HCT116 (cell line): ENCODE measurements around the gene RBM39. TPM values are rescaled to one million over a fixed set of nuclear protein-coding genes. Genes with fewer than 3 reads are reported as not detected.
A peak's percentile ranks its signal among the peaks of the same experiment; 100 is the strongest.

Experiments
- ATAC-seq: fragments of 200-7000 bp; cut with Tn5 transposase; 2 replicates; pipeline ENCODE4 v1.9.1; 2020; ENCODE audit warnings: mild to moderate bottlenecking, moderate library complexity
- BruUV-seq: library from RNA; stranded (reverse); fragments of 400-500 nt; replicated peaks from 2 replicates; lab custom pipeline; 2021; lab: Mats Ljungman, UMichigan
- CTCF ChIA-PET: fragments of 300-600 bp; sonication (Branson Sonifier 250); formaldehyde crosslinking; loops from one replicate; lab custom pipeline; 2021; ENCODE audit warnings: antibody characterized with exemption; lab: Charles Lee
- POLR2A ChIA-PET: fragments of 300-600, 350-600 bp; sonication (Branson Sonifier 250); formaldehyde crosslinking; loops from one replicate; lab custom pipeline; 2021; ENCODE audit warnings: antibody characterized with exemption; lab: Charles Lee
- RAD21 ChIA-PET, 2 experiments: fragments of 300-600 bp; sonication (Branson Sonifier 250); formaldehyde crosslinking; loops; one replicate each; lab custom pipeline; 2023; ENCODE audit warnings: low total read pairs in 2 of 2; ENCODE audit not compliant: uncharacterized antibody in 2 of 2, unreplicated experiment in 2 of 2, low non-redundant PET in 1 of 2; lab: Charles Lee
- DNase-seq: peaks from one replicate; pipeline ENCODE4 v3.0.0-alpha.2; 2010; ENCODE audit warnings: low read depth, low spot score
- H2AFZ ChIP-seq: fragments of 200-600 bp; shearing (Covaris generic), sonication (generic); 2 replicates; pipeline ENCODE4 v1.6.1; 2017; ENCODE audit warnings: low read depth, mixed run types, mixed read lengths, antibody characterized with exemption, low read length; ENCODE audit not compliant: poor library complexity, severe bottlenecking
- H3K27ac ChIP-seq: 2 replicates; pipeline ENCODE4 v1.5.1; 2012; ENCODE audit warnings: low read depth, low read length
- H3K27me3 ChIP-seq: fragments of 200-600 bp; sonication (generic); 2 replicates; pipeline ENCODE4 v1.6.1; 2016; ENCODE audit warnings: mixed run types, low read length, mixed read lengths; ENCODE audit not compliant: insufficient read depth
- H3K36me3 ChIP-seq, 2 experiments: fragments of 200-500 bp in 1 of 2; fragments of 200-600 bp in 1 of 2; sonication (Bioruptor generic) in 1 of 2; sonication (generic) in 1 of 2; 2 replicates each; pipeline versions ENCODE4 v1.5.1 to v1.6.1; 2014 to 2016; ENCODE audit warnings: low read length in 2 of 2, inconsistent platforms in 1 of 2, mixed read lengths in 1 of 2, mixed run types in 1 of 2; ENCODE audit not compliant: insufficient read depth in 2 of 2, control insufficient read depth in 1 of 2
- H3K4me1 ChIP-seq, 2 experiments: fragments of 200-600 bp in 1 of 2; sonication (generic) in 1 of 2; 2 replicates each; pipeline versions ENCODE4 v1.5.1 to v1.6.1; 2012 to 2017; ENCODE audit warnings: low read length in 2 of 2, inconsistent platforms in 1 of 2, mild to moderate bottlenecking in 1 of 2, mixed read lengths in 1 of 2, mixed run types in 1 of 2, moderate library complexity in 1 of 2; ENCODE audit not compliant: insufficient read depth in 2 of 2, control insufficient read depth in 1 of 2
- H3K4me2 ChIP-seq: fragments of 200-600 bp; sonication (generic); 2 replicates; pipeline ENCODE4 v1.6.1; 2017; ENCODE audit warnings: mixed run types, low read length, mixed read lengths
- H3K4me3 ChIP-seq, 2 experiments: fragments of 200-600 bp in 1 of 2; sonication (generic) in 1 of 2; replicated peaks in 1 of 2; 2 replicates each; pipeline ENCODE4 v1.5.1; 2011 to 2016; ENCODE audit warnings: low read length in 2 of 2, control low read depth in 1 of 2, low read depth in 1 of 2, mild to moderate bottlenecking in 1 of 2, mixed read lengths in 1 of 2, mixed run types in 1 of 2
- H3K79me2 ChIP-seq: fragments of 200-600 bp; sonication (generic); 2 replicates; pipeline ENCODE4 v1.6.1; 2017; ENCODE audit warnings: mild to moderate bottlenecking, mixed run types, low read length, moderate library complexity, mixed read lengths; ENCODE audit not compliant: insufficient read depth
- H3K9ac ChIP-seq: fragments of 200-600 bp; sonication (generic); 2 replicates; pipeline ENCODE4 v1.6.1; 2016; ENCODE audit warnings: low read length, mixed read lengths
- H3K9me2 ChIP-seq: fragments of 200-600 bp; sonication (generic), shearing (Covaris generic); 2 replicates; pipeline ENCODE4 v1.6.1; 2017; ENCODE audit warnings: mixed run types, mild to moderate bottlenecking, moderate library complexity; ENCODE audit not compliant: insufficient read depth
- H3K9me3 ChIP-seq, 2 experiments: fragments of 200-500 bp in 1 of 2; fragments of 200-600 bp in 1 of 2; sonication (Bioruptor generic) in 1 of 2; sonication (generic) in 1 of 2; 2 replicates each; pipeline ENCODE4 v1.6.1; 2014 to 2017; ENCODE audit warnings: low read length in 2 of 2, mixed read lengths in 2 of 2, inconsistent platforms in 1 of 2, low read depth in 1 of 2, mild to moderate bottlenecking in 1 of 2, mixed run types in 1 of 2, moderate library complexity in 1 of 2; ENCODE audit not compliant: control insufficient read depth in 1 of 2, insufficient read depth in 1 of 2
- H4K20me1 ChIP-seq: fragments of 200-600 bp; sonication (generic), shearing (Covaris generic); 2 replicates; pipeline ENCODE4 v1.6.1; 2017; ENCODE audit warnings: mixed run types, mild to moderate bottlenecking, moderate library complexity; ENCODE audit not compliant: insufficient read depth
- CEBPB ChIP-seq: IDR thresholded peaks from 2 replicates; pipeline ENCODE4 v1.6.1; 2012; ENCODE audit warnings: low read depth
- FOSL1 ChIP-seq: IDR thresholded peaks from 2 replicates; pipeline ENCODE4 v1.6.1; 2012; ENCODE audit warnings: low read depth
- SP1 ChIP-seq: IDR thresholded peaks from 2 replicates; pipeline ENCODE4 v1.6.1; 2012; ENCODE audit warnings: low read depth
- SRF ChIP-seq: IDR thresholded peaks from 2 replicates; pipeline ENCODE4 v1.6.1; 2012; ENCODE audit warnings: low read depth
- YY1 ChIP-seq: IDR thresholded peaks from 2 replicates; pipeline ENCODE4 v1.6.1; 2011; ENCODE audit warnings: low read length, low read depth, moderate library complexity, mild to moderate bottlenecking; ENCODE audit not compliant: insufficient replicate concordance; ENCODE audit errors: extremely low read depth
- ZNF274 ChIP-seq: fragments of 200-500 bp; sonication (Bioruptor generic); IDR thresholded peaks from 2 replicates; pipeline ENCODE4 v1.6.1; 2014; ENCODE audit warnings: mild to moderate bottlenecking, low read depth, low read length, inconsistent platforms
- intact Hi-C: fragments of 100-400 bp; cut with micrococcal nuclease; formaldehyde crosslinking; loops from 2 replicates; pipeline ENCODE4 v1.10.0; 2022
- total RNA-seq: library from RNA; stranded (reverse); gene quantifications from one replicate; pipeline ENCODE4 v1.2.1, GENCODE V29; 2021; ENCODE audit not compliant: unreplicated experiment
- TF ChIP-seq, protein P1 (sequence below): IDR thresholded peaks from 2 replicates; pipeline ENCODE4 v1.6.1; 2011; ENCODE audit warnings: mild to moderate bottlenecking, low read length, moderate library complexity; ENCODE audit not compliant: insufficient replicate concordance; ENCODE audit errors: extremely low read depth
- TF ChIP-seq, protein P2 (sequence below): IDR thresholded peaks from 2 replicates; pipeline ENCODE4 v1.6.1; 2012; ENCODE audit warnings: low read depth
- TF ChIP-seq, protein P3 (sequence below): IDR thresholded peaks from 2 replicates; pipeline ENCODE4 v1.6.1; 2012
- TF ChIP-seq, protein P4 (sequence below), 3 experiments: fragments of 200-600 bp in 1 of 3; sonication (generic) in 1 of 3; IDR thresholded peaks in 2 of 3; conservative IDR thresholded peaks in 1 of 3; 2 replicates each; pipeline ENCODE4 v1.5.1; 2012 to 2017; ENCODE audit warnings: low read depth in 2 of 3, low read length in 2 of 3, antibody characterized with exemption in 1 of 3, borderline replicate concordance in 1 of 3, control low read depth in 1 of 3, mild to moderate bottlenecking in 1 of 3, mixed read lengths in 1 of 3, mixed run types in 1 of 3, moderate library complexity in 1 of 3; ENCODE audit not compliant: insufficient read depth in 1 of 3

Gene RBM39
- total RNA-seq, 1 experiment from 2014 or later: 234 TPM

DNA sequence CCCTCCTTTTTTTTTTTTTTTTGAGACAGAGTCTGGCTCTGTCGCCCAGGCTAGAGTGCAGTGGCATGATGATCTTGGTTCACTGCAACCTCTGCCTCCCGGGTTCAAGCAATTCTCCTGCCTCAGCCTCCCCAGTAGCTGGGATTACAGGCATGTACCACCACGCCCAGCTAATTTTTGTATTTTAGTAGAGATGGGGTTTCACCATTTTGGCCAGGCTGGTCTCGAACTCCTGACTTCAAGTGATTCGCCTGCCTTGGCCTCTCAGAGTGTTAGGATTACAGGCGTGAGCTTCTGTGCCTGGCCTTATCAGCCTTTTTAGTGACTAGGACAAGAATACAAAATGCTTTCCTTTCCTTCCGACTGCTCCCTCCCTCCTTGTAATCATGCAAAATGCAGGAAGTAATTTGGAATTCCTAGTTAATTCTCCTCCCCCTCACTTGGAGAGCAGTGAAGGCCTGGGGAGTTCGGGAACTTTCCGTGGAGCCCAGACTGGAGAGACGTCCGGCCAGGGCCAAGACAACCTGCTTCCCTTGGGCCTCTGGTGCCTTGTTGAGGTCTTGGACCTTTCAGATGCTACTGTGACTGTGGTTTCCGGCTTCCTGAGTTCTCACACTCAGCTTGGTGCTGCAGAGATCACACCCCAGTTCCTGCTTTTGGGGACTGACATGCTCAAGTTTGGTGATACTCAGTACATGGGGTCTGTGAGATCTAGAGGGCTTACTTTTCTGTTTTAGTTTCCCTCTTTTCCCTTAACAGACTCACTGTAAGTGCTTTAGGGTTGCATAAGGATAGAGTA, 25.8 kb upstream of the RBM39 start:
- H3K79me2 ChIP-seq: peaks cover 8% of the 10 kb centered on the region
- H3K4me3 ChIP-seq: no peak overlapping the region
- ATAC-seq: no peak
- BruUV-seq: no TSS peak
- H3K27me3 ChIP-seq: no peaks in the 10 kb centered on the region
- RAD21 ChIA-PET: interaction anchor here in 1 of 2 experiments (0.7 kb wide), 1 partner anchor 83 kb away, joined by 4 read pairs; no protein-coding TSS in a partner anchor
- peak overlapping the region; percentile 18 for H2AFZ ChIP-seq
- CTCF ChIA-PET: no interaction called here
- no peak for TF ChIP-seq ZNF274
- TF ChIP-seq, protein P1, sequence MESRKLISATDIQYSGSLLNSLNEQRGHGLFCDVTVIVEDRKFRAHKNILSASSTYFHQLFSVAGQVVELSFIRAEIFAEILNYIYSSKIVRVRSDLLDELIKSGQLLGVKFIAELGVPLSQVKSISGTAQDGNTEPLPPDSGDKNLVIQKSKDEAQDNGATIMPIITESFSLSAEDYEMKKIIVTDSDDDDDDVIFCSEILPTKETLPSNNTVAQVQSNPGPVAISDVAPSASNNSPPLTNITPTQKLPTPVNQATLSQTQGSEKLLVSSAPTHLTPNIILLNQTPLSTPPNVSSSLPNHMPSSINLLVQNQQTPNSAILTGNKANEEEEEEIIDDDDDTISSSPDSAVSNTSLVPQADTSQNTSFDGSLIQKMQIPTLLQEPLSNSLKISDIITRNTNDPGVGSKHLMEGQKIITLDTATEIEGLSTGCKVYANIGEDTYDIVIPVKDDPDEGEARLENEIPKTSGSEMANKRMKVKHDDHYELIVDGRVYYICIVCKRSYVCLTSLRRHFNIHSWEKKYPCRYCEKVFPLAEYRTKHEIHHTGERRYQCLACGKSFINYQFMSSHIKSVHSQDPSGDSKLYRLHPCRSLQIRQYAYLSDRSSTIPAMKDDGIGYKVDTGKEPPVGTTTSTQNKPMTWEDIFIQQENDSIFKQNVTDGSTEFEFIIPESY: no peak
- no peaks in the 10 kb centered on the region for H4K20me1 ChIP-seq
- intact Hi-C loops: no loop called here
- no peaks in the 10 kb centered on the region for H3K9me3 ChIP-seq
- no peaks in the 10 kb centered on the region for H3K36me3 ChIP-seq
- H3K9me2 ChIP-seq: no peaks in the 10 kb centered on the region
- POLR2A ChIA-PET: interaction anchor here (5.0 kb wide), 1 partner anchor 25 kb away, joined by 58 read pairs; the partner anchor contains the start of gene RBM39
- H3K4me2 ChIP-seq: no peak overlapping the region
- H3K27ac ChIP-seq: no peak overlapping the region
- H3K4me1 ChIP-seq: peaks cover 11 to 28% of the 10 kb centered on the region in 2 experiments
- H3K9ac ChIP-seq: no peak overlapping the region
- no peak for DNase-seq

DNA sequence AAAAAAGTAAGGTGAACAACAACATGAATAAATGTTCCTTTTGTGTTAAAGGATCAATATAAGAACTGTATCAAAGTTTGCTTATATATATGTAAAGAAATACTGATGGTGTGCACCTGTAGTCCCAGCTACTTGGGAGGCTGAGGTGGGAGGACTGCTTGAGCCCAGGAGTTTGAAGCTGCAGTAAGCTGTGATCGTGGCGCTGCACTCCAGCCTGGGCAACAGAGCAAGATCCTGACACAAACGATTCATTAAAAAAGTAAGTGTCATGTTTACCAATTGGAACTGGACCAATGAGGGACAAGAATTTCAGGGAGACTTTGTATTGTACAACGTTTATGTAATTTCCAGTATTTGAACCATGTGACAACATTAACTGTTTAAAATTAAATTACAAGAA, 24.8 kb upstream of the RBM39 start:
- Histone ChIP-seq H3K4me2 (no peak overlapping the region), H3K4me1 (peaks cover 10 to 22% of the 10 kb centered on the region in 2 experiments), H3K27me3 (no peaks in the 10 kb centered on the region), H3K27ac (no peak overlapping the region), H3K4me3 (no peak overlapping the region), H3K9me3 (no peaks in the 10 kb centered on the region), H4K20me1 (no peaks in the 10 kb centered on the region), H3K9ac (no peak overlapping the region), H2AFZ (peak overlapping the region; percentile 45), H3K9me2 (no peaks in the 10 kb centered on the region), H3K79me2 (no peaks in the 10 kb centered on the region), H3K36me3 (no peaks in the 10 kb centered on the region)
- RAD21 ChIA-PET: no interaction called here
- POLR2A ChIA-PET: no interaction called here
- intact Hi-C loops: no loop called here
- DNase-seq: no peak
- CTCF ChIA-PET: no interaction called here
- BruUV-seq: no TSS peak
- no peak for ATAC-seq
- TF ChIP-seq, protein P2, sequence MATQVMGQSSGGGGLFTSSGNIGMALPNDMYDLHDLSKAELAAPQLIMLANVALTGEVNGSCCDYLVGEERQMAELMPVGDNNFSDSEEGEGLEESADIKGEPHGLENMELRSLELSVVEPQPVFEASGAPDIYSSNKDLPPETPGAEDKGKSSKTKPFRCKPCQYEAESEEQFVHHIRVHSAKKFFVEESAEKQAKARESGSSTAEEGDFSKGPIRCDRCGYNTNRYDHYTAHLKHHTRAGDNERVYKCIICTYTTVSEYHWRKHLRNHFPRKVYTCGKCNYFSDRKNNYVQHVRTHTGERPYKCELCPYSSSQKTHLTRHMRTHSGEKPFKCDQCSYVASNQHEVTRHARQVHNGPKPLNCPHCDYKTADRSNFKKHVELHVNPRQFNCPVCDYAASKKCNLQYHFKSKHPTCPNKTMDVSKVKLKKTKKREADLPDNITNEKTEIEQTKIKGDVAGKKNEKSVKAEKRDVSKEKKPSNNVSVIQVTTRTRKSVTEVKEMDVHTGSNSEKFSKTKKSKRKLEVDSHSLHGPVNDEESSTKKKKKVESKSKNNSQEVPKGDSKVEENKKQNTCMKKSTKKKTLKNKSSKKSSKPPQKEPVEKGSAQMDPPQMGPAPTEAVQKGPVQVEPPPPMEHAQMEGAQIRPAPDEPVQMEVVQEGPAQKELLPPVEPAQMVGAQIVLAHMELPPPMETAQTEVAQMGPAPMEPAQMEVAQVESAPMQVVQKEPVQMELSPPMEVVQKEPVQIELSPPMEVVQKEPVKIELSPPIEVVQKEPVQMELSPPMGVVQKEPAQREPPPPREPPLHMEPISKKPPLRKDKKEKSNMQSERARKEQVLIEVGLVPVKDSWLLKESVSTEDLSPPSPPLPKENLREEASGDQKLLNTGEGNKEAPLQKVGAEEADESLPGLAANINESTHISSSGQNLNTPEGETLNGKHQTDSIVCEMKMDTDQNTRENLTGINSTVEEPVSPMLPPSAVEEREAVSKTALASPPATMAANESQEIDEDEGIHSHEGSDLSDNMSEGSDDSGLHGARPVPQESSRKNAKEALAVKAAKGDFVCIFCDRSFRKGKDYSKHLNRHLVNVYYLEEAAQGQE: no peak
- no peak for TF ChIP-seq CEBPB
- TF ChIP-seq YY1: no peak
- TF ChIP-seq FOSL1: no peak
- TF ChIP-seq, protein P3, sequence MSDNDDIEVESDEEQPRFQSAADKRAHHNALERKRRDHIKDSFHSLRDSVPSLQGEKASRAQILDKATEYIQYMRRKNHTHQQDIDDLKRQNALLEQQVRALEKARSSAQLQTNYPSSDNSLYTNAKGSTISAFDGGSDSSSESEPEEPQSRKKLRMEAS: no peak
- TF ChIP-seq, protein P4, sequence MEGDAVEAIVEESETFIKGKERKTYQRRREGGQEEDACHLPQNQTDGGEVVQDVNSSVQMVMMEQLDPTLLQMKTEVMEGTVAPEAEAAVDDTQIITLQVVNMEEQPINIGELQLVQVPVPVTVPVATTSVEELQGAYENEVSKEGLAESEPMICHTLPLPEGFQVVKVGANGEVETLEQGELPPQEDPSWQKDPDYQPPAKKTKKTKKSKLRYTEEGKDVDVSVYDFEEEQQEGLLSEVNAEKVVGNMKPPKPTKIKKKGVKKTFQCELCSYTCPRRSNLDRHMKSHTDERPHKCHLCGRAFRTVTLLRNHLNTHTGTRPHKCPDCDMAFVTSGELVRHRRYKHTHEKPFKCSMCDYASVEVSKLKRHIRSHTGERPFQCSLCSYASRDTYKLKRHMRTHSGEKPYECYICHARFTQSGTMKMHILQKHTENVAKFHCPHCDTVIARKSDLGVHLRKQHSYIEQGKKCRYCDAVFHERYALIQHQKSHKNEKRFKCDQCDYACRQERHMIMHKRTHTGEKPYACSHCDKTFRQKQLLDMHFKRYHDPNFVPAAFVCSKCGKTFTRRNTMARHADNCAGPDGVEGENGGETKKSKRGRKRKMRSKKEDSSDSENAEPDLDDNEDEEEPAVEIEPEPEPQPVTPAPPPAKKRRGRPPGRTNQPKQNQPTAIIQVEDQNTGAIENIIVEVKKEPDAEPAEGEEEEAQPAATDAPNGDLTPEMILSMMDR (IDR thresholded peaks at IDR 0.05 in 2 of 3, conservative IDR thresholded peaks at IDR 0.05 in 1 of 3; ENCODE audit: borderline replicate concordance in 1 of 3, insufficient read depth in 1 of 3, low read depth in 2 of 3, low read length in 2 of 3): no peak
- no peak for TF ChIP-seq SRF
- TF ChIP-seq SP1: no peak
